HG03575 (cell line): ENCODE data around the gene ZNF778.

Source experiments
- ATAC-seq: cut with Tn5 transposase; IDR thresholded peaks from one replicate; pipeline ENCODE4 v1.9.1; 2021; ENCODE audit not compliant: unreplicated experiment, insufficient number of reproducible peaks, low FRiP score; ENCODE audit errors: extremely low read depth

ZNF778 gene

DNA sequence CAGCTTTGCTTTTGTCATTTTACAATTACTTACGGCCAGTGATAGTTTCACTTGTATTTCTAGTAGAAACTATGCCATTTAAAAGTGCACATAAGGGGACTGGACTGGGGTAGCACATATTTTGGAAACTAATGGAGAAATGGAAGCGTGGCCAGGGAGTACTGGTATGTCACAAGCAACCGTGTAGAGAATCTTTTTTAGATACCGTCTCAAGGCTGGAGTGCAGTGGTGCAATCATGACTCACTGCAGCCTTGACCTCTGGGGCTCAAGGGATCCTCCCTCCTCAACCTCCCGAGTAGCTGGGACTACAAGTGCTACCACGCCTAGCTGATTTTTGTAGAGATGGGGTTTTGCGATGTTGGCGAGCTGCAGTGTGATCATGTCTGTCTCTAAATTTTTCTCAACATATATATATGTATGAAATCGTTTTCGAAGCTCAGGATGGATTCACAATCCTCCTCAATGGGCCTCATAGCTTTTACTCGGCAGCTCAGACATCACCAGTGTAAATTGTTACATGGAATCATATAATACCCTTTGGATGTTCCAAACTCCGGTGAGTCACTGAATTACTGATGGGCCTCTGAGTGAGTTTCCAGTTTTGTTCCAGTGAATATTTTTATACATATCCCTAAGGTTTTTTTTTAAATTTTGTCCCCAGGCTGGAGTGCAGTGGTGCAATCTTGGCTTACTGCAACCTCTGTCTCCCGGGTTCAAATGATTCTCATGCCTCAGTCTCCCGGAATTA lies 51.7 kb downstream of the ZNF778 start:
- ATAC-seq = no peak

DNA sequence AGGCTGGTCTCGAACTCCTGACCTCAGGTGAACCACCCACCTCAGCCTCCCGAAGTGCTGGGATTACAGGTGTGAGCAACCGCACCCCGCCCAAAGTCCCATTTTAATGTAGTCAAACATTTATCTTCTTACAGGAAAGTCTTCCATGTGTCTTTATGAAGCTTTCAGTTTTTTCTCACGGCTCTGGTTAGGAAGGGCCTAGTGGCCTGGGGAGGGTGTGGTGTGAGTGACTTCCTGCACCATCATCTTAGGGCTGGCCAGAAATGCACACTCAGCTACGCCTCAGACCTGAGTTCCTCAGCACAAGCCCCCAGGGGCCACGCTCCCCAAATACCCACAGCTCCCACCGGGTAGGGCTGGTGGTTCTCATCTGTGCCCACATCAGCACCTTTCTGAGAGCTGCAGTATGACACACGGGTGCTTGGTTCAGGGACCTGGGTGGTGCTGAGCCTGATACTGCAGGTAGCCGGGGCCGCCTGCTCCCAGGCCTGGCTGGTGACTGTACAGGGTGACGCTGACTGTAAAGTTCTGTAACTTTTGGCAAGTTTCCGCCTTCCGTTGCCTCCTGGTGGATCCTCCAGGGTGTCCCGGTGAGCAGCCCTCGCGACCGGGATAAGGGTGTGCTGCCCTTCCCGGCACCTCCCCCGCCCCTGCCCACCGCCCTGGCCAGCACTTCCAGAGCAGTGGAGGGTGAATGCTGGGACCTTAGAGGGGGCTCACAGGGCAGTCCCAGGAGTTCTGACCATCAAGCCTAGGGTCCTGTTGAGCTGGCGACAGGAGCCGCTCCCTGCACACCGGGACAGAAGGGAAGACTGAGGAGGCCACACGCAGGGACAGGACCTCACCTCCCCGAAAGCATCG lies 52.5 kb downstream of the ZNF778 start:
- ATAC-seq = no peak

DNA sequence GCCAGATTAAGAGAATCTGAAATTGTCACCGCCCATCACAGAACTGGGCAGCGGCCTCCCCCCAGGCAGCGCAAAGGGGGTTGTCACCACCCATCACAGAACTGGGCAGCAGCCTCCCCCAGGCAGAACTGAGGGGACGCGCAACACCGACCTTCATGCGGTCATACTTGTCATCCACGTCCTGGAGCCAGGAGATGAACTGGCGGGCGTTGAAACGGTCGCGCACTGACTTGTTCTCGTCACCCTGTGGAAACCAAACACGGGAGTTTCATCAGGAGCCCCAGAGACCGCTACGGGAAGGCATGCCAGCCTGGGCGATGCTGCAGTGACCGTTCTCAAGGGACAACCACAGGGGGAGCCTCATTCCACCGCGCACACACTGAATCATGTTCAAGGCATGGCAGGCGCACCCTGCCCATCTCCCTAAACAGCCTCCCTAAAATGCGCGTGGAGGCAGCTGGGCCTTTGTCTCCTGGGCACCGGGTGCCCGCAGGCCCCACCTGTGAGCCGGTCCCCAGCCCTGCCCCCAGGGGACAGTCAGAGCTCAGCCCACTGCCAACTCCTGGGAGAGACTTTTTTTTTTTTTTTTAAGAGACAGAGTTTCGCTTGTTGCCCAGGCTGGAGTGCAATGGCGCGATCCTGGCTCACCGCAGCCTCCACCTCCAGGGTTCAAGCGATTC lies 53.3 kb downstream of the ZNF778 start:
- ATAC-seq = no peak

DNA sequence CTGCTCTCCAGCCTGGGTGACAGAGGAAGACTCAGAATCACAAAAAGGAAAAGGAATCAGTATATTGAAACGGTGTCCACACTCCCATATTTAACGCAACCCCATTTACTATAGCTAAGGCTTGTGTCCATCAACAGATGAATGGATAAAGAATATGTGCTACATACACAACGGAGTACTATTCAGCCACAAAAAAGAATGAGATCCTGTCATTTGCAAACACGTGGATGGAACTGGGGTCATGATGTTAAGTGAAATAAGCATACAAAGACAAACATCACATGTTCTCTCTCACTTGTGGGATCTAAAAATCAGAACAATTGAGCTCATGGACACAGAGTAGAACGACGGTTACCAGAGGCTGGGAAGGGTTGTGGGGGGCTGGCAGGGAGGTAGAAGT lies 55.1 kb downstream of the ZNF778 start:
- no peak for ATAC-seq

DNA sequence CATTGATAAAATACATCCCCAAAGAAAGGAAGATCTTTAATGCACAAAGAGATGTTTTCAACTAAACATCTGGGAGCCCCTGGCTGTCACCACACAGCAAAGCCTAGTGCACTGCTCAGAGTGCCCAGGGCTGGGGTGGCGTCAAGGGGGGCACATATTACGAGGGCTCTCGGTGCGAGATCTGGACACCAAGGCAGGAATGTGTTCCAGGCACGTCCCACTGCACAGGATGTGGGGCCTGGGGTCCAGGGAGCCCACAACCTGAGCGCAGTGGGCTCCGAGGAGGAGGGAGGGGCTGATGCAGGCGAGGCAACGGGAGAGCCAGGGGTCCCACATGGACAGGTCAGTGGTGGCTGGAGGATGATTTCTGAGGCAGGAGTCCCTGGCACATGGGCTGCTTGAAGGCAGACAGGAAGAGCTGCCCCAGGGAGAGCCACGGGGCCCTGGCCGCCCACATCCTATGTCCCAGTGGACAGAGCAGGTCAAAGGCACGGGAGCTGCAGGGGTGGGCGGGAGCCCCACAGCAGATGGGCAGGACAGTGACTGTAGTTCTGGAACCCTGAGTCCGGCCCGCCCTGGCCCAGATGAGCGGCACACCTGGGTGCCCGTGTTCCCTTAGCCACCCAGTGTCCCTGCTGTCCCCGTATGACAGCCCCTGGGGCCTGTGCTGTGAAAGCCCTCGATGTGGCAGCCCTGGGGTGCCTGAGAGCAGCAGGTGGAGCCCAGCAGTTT lies 56.4 kb downstream of the ZNF778 start:
- no peak for ATAC-seq

DNA sequence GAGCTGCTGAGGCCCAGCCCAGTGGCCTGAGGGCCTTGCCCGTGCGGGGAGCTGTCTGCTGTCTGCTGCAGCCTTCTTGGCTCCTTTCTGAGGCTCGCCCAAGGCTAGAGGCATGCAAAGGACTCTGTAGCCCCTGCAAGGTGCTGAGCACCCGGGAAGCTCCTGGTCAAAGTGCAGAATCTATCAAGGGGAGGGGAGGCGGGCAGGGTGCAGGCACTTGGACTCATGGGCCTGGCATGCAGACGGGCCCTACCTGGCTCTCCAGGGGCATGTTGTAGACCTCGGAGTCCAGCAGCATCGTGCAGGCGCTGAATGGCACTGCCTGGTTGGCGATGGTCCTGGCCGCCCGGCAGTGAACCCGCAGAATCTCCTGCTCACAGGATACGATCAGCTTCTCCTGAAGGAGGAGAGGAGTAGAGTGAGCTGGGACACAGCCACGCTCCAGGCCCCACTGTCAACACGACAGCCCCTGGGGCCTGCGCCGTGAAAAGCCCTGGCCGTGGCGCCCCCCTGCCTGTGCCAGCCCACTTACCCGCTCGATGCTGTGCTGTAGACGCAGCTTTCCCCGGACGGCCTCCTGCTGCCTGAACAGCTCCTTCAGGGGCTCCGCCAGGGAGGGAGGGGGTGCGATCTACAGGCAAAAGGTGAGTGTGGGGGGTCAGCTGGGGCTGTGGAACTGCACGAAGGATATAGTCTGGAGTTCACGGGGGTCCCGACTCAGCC lies 57.2 kb downstream of the ZNF778 start:
- ATAC-seq = no peak

DNA sequence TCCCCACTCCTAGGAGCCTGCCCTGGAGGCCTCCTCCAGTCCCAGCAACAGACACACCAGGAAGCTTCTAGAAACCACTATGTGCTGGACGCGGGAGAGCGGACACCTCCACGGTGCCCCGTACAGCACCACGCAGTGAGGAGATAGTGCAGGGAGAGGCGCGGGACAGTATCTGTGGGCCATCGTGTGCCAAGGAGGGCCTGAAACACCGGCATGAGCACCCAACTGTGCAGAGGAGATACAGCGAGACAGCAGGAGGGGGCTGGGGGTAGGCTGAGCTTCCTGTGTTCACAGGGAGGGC lies 57.7 kb downstream of the ZNF778 start:
- ATAC-seq = no peak

DNA sequence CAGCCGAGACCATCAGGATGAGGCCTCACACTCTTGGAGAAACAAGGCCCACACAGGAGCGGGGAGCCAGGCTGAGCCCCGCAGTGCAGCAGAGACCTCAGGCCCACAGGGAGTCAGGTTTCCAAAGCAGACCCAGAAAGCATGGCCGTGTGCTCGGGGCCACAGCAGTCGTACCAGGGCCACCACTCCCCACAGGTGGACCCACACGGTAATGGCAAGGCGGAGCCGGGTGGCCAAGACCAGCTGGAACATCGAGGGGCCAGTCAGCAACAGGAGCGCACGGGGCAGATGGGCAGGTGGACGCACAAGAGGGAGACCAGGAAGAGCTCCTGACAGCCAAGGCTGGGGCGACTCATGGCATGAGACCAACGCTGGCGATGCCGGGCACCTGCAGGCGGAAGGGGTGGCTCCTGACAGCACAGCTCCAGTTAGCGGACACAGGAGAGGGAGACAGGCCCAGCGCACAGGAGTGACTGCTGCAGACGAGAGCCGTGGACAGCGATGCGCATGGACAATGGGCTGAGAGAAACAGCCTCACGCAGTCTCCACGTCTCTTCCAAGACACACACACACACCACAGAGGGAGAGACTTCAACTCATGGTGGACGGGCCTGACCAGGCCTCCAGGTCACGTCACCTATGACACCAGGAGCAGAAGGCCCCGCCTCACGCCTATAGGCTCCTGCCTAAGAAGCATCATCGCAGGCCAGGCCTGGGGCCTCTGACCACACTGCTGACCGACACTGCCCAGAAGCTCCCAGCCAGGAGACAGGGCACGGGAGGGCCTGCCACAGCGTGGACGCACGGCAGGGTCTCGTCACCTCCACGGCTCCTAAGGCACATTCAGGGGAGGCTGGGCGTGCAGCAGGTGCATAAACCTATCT lies 58.6 kb downstream of the ZNF778 start:
- ATAC-seq = no peak

DNA sequence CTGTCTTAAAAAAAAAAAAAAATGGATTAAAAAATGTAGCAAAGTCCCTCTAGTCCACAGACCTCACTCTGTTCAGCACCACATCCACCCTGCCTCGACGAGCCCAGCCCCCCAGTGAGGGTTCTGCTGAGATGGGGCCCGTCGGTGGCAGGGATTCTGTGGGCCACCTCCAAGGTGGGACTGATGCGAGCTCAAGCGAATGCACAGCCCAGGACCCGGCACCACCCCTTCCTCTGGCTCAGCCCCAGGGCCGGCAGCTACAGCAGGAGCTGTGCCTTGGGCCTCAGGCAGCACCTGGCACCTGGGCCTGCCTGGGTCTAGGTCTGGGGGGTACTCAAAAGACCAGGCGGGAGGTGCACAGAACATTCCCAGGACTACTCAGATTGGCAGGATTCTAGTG lies 59.5 kb downstream of the ZNF778 start:
- no peak for ATAC-seq

DNA sequence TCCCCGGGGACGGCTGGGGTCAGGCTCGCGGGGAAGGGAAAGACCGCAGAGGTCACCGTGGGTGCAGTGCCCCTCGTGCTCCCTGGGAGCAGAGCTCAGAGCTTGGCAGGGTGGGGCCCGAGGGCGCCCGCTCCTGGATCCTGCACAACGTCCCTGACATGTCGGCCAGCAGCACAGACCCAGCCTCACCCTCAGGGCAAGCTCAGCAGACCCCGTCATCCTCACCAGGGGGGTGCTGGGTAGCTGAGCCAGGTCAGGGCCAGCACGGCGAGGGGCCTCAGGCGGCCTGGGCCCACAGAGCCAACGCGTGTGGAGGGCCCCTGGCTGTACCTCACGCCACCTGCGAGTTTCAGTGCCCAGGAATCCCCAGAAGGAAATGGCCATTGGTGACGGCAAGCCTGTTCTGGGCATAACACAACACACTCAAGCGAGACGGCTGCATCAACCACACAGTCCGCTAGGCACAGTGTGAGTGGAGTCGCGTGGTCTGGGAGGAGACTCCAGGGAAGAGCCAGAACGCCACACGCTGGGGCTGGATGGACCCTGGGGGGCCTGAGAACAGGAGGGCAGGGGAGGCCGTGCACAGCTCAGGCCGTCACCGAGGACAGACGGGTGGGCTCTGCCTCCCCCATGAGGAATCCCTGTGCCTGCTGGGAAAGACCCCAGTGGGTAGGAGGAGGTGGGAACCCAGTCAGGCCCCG lies 60.3 kb downstream of the ZNF778 start:
- no peak for ATAC-seq

DNA sequence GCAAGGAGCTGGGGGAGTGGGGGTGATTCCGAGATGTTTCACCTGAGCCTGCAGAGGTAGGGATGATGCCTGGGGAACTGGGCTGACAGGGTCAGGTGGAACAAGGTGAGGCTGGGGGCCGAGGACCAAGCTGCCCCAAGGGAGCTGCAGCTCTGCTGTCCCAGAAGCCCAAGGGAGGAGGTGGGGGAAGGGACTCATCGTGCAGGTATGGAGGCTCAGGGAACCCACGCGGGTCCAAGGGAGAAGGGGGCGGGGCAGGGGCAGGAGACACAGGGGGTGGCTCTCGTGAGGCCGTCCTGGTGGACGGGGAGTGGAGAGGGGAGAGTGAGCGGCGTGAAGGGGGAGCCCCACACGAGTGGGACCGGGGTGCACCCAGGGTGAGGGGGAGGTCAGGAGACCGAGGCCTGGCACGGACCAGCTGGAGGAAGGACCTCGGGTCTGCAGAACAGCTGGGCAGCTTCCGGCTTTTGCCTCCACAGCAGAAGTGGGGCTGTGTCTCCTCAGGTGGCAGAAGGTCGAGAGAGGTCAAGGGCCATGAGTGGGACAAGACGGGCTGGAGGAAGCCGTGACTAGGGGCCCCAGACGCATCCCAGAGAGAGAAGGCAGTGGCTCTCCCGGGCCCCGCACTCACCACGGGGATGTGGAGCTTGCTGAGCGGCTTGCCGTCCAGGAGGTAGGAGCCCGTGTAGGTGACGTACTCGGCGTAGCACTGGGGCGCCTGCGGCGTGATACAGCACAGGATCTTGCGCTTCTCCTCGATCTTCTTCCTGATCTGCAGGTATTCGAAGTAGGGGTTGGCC lies 61.1 kb downstream of the ZNF778 start:
- no peak for ATAC-seq

DNA sequence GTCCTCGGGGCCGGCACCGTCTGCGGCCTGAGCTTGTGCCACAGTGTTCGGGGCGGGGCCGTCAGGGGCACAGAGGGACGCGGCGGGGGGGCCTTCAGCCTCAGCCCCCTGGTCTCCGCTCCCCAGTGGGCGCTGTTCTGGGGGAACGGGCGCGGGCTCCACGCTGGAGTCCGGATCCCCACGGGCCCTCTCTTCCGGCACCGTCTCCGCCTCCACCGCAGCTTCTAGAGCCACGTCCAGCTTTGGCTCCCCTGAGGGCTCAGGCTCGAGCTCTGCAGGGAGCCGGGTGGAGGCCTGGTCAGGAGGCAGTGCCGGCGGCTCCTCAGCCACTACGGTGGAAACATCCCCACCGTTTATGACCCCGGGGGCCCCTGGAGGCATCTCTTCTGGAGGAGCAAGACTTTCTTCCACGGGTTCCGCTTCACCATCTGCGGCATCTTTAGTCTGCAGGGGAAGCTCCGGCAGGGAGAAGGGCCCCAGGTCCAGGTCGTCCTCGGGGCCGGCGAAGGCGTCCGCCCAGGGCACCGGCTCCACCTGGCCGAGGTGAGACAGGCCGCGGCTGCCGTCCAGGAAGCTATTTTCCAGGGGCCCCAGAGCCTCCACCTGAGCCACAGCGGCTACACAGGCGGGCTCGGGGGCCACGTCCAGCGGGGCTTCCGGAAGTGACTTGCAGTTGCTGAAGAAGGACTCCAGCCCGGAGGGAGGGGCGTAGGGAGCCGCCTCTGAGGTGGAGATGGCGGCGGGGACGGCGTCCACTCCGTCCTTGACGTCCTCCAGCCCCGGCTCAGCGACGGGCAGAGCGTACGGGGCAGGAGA lies 62.4 kb downstream of the ZNF778 start:
- no peak for ATAC-seq

DNA sequence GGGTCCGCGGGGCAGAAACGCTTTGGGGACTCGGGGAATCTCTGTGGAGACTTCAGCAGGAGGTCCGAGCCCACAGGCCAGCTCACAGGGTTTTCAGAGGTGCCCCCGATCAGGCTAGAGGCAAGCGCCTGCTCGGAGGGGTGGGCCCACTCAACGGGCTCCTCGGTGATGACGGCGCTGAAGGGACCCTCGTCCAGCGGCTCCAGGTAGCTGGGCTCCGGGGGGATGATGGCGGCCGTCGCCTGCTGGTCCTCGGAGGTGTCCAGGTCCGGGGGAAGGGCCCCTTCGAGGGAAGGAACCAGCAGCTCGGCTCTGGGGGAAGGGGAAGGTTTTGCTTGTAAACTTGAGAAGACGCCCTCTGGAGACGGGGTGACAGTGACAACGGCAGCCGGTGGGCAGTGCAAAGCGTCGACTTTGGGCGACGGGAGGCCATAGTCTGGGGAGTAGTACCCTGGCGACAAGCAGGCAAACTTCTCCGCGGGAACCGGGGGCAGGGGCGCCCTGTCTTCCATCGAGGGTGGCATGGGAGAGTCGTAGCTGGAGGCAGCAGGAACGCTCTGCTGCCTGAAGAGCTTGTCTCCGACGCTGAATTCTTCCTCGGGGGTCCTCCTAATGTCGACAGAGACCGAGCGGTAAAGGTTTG lies 63.2 kb downstream of the ZNF778 start:
- no peak for ATAC-seq

DNA sequence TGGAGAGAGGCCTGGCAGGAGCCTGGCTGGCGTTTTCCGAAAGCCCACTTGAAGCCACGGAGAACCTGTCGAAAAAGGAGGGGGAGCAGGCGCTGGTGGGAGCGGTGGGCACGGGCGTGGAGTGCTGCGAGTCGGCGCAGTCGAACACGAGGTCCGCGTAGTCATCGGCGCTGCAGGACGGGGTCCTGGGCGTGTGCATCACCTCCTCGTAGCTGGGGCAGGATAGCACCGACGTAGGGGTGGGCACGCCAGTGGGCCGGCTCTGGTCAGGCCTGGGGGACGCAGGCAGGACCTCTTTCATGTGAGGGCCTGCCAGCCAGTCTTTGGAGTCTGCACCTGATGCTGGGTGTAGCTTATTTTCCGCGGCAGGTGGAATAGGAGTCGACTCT lies 63.7 kb downstream of the ZNF778 start:
- no peak for ATAC-seq

DNA sequence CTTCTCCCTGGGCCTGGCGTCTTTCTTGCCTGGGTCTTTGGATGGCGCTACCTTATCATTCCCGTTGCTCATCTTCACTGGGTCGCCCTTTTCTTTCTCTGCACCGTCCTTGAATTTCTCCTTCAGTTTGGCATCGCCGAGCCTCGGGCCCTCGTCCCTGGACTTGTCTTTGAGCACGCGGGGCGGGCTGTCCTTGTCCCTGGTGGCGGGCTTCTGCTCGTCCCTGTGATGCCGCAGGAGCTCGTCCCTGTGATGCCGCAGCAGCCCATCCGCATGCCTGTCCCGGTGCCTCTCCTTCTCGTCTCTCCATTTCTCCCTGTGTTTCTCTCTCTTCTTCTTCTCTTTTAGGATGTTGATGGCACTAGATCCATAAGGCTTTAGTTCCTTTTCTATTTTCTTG lies 64.3 kb downstream of the ZNF778 start:
- ATAC-seq = no peak
